Upper lobe of left lung (tissue), 4 donors: Measurements from ENCODE around the gene FLNB.

ENCODE experiments used
- CTCF ChIP-seq, 6 experiments: fragments of 450-650 bp in 4 of 6; fragments of 200-600 bp in 2 of 6; sonication (generic) in 2 of 6; IDR thresholded peaks; one replicate each; pipeline ENCODE4 v1.5.1; 2016 to 2019; ENCODE audit warnings: antibody characterized with exemption in 6 of 6
- EP300 ChIP-seq, 4 donors: sonication (generic); formaldehyde crosslinking; IDR thresholded peaks; one replicate each; pipeline ENCODE4 v1.5.1; 2017; ENCODE audit warnings: antibody characterized with exemption in 4 of 4, control low read depth in 2 of 4
- POLR2A ChIP-seq, 4 donors: fragments of 450-650 bp; IDR thresholded peaks; one replicate each; pipeline ENCODE4 v1.5.1; 2016 to 2017; ENCODE audit warnings: antibody characterized with exemption in 4 of 4, mild to moderate bottlenecking in 2 of 4

GRCh38 chr3:58074116-58074715 lies 66.0 kb downstream of the FLNB start:
- no peak for TF ChIP-seq EP300 (IDR thresholded peaks at IDR 0.05)
- TF ChIP-seq CTCF (IDR thresholded peaks at IDR 0.05), result no peak
- TF ChIP-seq POLR2A (IDR thresholded peaks at IDR 0.05), result no peak
